ENCODE data around the gene PRPH2. TPM values are rescaled to one million over a fixed set of nuclear protein-coding genes. Genes with fewer than 3 reads are reported as not detected.

PRPH2 gene
- total and polyA plus RNA-seq, 8 donors = 0.38 to 4.0 (median 0.83) TPM; not detected in 2

GRCh38 chr6:42751055-42751454 lies 28.7 kb upstream of the PRPH2 start:
- Histone ChIP-seq H3K4me1 (peaks cover 4 to 25% (median 18%) of the 10 kb centered on the region in 4 donors), H3K27me3 (no peaks in the 10 kb centered on the region), H3K4me3 (no peak overlapping the region), H3K36me3 (no peaks in the 10 kb centered on the region), H3K27ac (no peak overlapping the region), H3K9me3 (no peaks in the 10 kb centered on the region)
- intact Hi-C loops (cut with DNase I; ENCODE audit: low total_unique reads) = no loop called here
- 59 to 82% (median 69%) methylated on average over 3 of the region's 3 CpGs for WGBS, 5 donors
- TF ChIP-seq POLR2A (IDR thresholded peaks at IDR 0.05) (no peak), POLR2AphosphoS5 (IDR thresholded peaks at IDR 0.05) (no peak), EP300 (IDR thresholded peaks at IDR 0.05) (no peak), CTCF (IDR thresholded peaks at IDR 0.05) (no peak)
- no peak for DNase-seq

- peaks cover 19 to 46% (median 36%) of the 10 kb centered on the region in 4 donors for H3K4me1 ChIP-seq
- H3K36me3 ChIP-seq = no peaks in the 10 kb centered on the region
- H3K27ac ChIP-seq = peak overlapping the region in 2 of 5 donors; percentile 89 to 97
- peak overlapping the region in 3 of 4 donors; percentile 66 to 99 (median 97) for H3K4me3 ChIP-seq
- intact Hi-C loops (cut with DNase I; ENCODE audit: low total_unique reads) = no loop called here
- no peak for TF ChIP-seq POLR2A (IDR thresholded peaks at IDR 0.05)
- TF ChIP-seq CTCF (IDR thresholded peaks at IDR 0.05) = no peak
- TF ChIP-seq EP300 (IDR thresholded peaks at IDR 0.05) = no peak
- TF ChIP-seq POLR2AphosphoS5 (IDR thresholded peaks at IDR 0.05) = no peak
- WGBS, 5 donors = 34 to 41% (median 34%) methylated on average over 8 of the region's 8 CpGs
- DNase-seq = peak in 1 of 2 donors; percentile 19
- no peaks in the 10 kb centered on the region for H3K9me3 ChIP-seq
- no peaks in the 10 kb centered on the region for H3K27me3 ChIP-seq
These were observed 26.0 kb upstream of the PRPH2 start for GRCh38 chr6:42748203-42748898.

- 0 to 1% (median 1%) methylated on average over 46 to 55 of the region's 55 CpGs for WGBS, 5 donors
- peak overlapping the region; percentile 66 to 99 (median 84) for H3K4me3 ChIP-seq
- H3K36me3 ChIP-seq = no peaks in the 10 kb centered on the region
- TF ChIP-seq EP300 (IDR thresholded peaks at IDR 0.05) = no peak
- TF ChIP-seq POLR2A (IDR thresholded peaks at IDR 0.05) = peak in 1 of 4 donors; percentile 9
- peak; percentile 59 to 95 (median 93) for TF ChIP-seq POLR2AphosphoS5 (IDR thresholded peaks at IDR 0.05)
- intact Hi-C loops (cut with DNase I; ENCODE audit: low total_unique reads) = no loop called here
- H3K27me3 ChIP-seq = no peaks in the 10 kb centered on the region
- peaks cover 19 to 50% (median 41%) of the 10 kb centered on the region in 4 donors for H3K4me1 ChIP-seq
- no peaks in the 10 kb centered on the region for H3K9me3 ChIP-seq
- H3K27ac ChIP-seq = peak overlapping the region; percentile 87 to 97 (median 92)
- peak; percentile 72 to 96 for DNase-seq
These were observed 24.3 kb upstream of the PRPH2 start for GRCh38 chr6:42746463-42747391.

GRCh38 chr6:42745640-42746462 lies 23.5 kb upstream of the PRPH2 start, which contains the start of gene TBCC:
Gene TBCC (minus strand): TSS chr6:42746103. CDS start chr6:42746073, 30 bp downstream.
- Histone ChIP-seq H3K27ac (peak within 1 kb of the TSS; percentile 89 to 97 (median 93)), H3K4me1 (peaks cover 19 to 50% (median 41%) of the 10 kb centered on the region in 4 donors), H3K27me3 (no peaks in the 10 kb centered on the region), H3K9me3 (no peaks in the 10 kb centered on the region), H3K36me3 (no peaks in the 10 kb centered on the region), H3K4me3 (peak within 1 kb of the TSS; percentile 66 to 99 (median 84))
- 0 to 1% (median 0%) methylated on average over 41 to 57 of the region's 57 CpGs for WGBS, 5 donors
- TF ChIP-seq CTCF (IDR thresholded peaks at IDR 0.05) (no peak), POLR2A (IDR thresholded peaks at IDR 0.05) (peak in 2 of 4 donors; percentile 92 to 94), POLR2AphosphoS5 (IDR thresholded peaks at IDR 0.05) (peak; percentile 96 to 99 (median 99))
- DNase-seq = peak; percentile 97 to 99
- intact Hi-C loops (cut with DNase I; ENCODE audit: low total_unique reads) = no loop called here

Data from stomach (tissue), 9 donors.